ENCODE measurements around the gene NFIX. TPM values are rescaled to one million over a fixed set of nuclear protein-coding genes. Genes with fewer than 3 reads are reported as not detected.

NFIX gene
- total and polyA plus RNA-seq, 9 of the 15 experiments (the other 6 are each of a cell fraction or from before 2014, with no cell fraction given) = 0.28 to 26.8 (median 5.4) TPM

GRCh38 chr19:12984143-12984627 lies 11.1 kb upstream of the NFIX start:
- intact Hi-C loops (cut with micrococcal nuclease) (no loop called here), in situ Hi-C loops (cut with MboI) (no loop called here)
- 69% methylated on average over 3 of the region's 3 CpGs for WGBS (ENCODE audit: insufficient coverage, low coverage, missing lambda C conversion rate)
- no peaks in the 10 kb centered on the region for H3K27me3 ChIP-seq (ENCODE audit: control insufficient read depth in 2 of 2, insufficient read depth in 2 of 2, low read length in 2 of 2)
- no peaks in the 10 kb centered on the region for H3K9me1 ChIP-seq (ENCODE audit: control insufficient read depth, insufficient read depth, low read length)
- POLR2A ChIA-PET = no interaction called here
- H3K4me2 ChIP-seq (ENCODE audit: insufficient read depth, low read length) = no peak overlapping the region
- H2AFZ ChIP-seq (ENCODE audit: low read depth, low read length) = peak overlapping the region; percentile 80; the same call in 1 of the 2 replicates
- no peak for ATAC-seq
- CTCF ChIA-PET (ENCODE audit: low intra/inter-chr PET ratio) = interaction anchor here (0.8 to 2.2 kb wide), 3 partner anchors 52 to 111 kb away, joined by 3 to 10 read pairs (median 4); no protein-coding TSS in a partner anchor
- H4K20me1 ChIP-seq (replicated peaks; ENCODE audit: control insufficient read depth, insufficient read depth, low read length) = no peaks in the 10 kb centered on the region
- H3K27ac ChIP-seq (ENCODE audit: extremely low read depth, low read depth, low read length) = no peak overlapping the region; the same call in 1 of the 3 replicates
- H3K9ac ChIP-seq (ENCODE audit: insufficient read depth in 1 of 2, low read depth in 2 of 2, low read length in 2 of 2) = no peak overlapping the region; a peak in 1 of 4 replicates
- H3K36me3 ChIP-seq (ENCODE audit: control insufficient read depth, insufficient read depth, low read length) = no peaks in the 10 kb centered on the region
- H3K4me3 ChIP-seq = no peak overlapping the region
- no peaks in the 10 kb centered on the region for H3K9me3 ChIP-seq (replicated peaks; ENCODE audit: control insufficient read depth, insufficient read depth, low read depth, low read length)
- no peaks in the 10 kb centered on the region for H3K79me2 ChIP-seq (ENCODE audit: control insufficient read depth, insufficient read depth, low read length)
- H3K4me1 ChIP-seq (replicated peaks in 1 of 2; ENCODE audit: control insufficient read depth in 2 of 2, insufficient read depth in 2 of 2, low read length in 2 of 2) = peaks cover 21 to 47% of the 10 kb centered on the region in 2 experiments; a peak in 4 of 5 replicates
- DNase-seq (ENCODE audit: extremely low read depth in 1 of 4, low spot score in 3 of 4) = no peak
- BruUV-seq (replicated peaks) = no TSS peak
- peak; percentile 67 for FAIRE-seq
- TF ChIP-seq PHF20 (IDR thresholded peaks at IDR 0.05; ENCODE audit: partially characterized antibody) (peak; percentile 67), ZBTB17 (CRISPR knock-in tag; IDR thresholded peaks at IDR 0.05) (no peak), CC2D1A (IDR thresholded peaks at IDR 0.05) (no peak; the same call in 1 of the 2 replicates), HDGF (IDR thresholded peaks at IDR 0.05) (peak; percentile 80; the same call in 1 of the 2 replicates), SMARCA5 (IDR thresholded peaks at IDR 0.05) (0 out of 2 replicates have a peak, but pooled peaks have one; percentile 11), RCOR1 (IDR thresholded peaks at IDR 0.05; ENCODE audit: borderline replicate concordance in 1 of 2, low read depth in 2 of 2, low read length in 2 of 2) (no peak), EHMT2 (IDR thresholded peaks at IDR 0.05) (peak; percentile 57), ZNF318 (IDR thresholded peaks at IDR 0.05; ENCODE audit: borderline replicate concordance in 1 of 2, low read depth in 1 of 2) (peak in 1 of 2 experiments; percentile 6; a peak in 1 of 4 replicates), ZNF445 (CRISPR knock-in tag; IDR thresholded peaks at IDR 0.05; ENCODE audit: low read depth) (no peak), ZNF197 (CRISPR knock-in tag; IDR thresholded peaks at IDR 0.05; ENCODE audit: low read depth) (peak; percentile 4; the same call in 1 of the 2 replicates), ZBTB11 (CRISPR knock-in tag; IDR thresholded peaks at IDR 0.05) (no peak)
